Neuronal stem cell (in vitro differentiated cells): ENCODE data around the gene PKP2.

Source experiments
- DNase-seq: peaks from one replicate; pipeline ENCODE4 v3.0.0-alpha.2; 2013; ENCODE audit warnings: low spot score
- H2AFZ ChIP-seq: one replicate; pipeline ENCODE4 v1.6.1; 2013; ENCODE audit warnings: mild to moderate bottlenecking, low read length, inconsistent platforms
- H2AK5ac ChIP-seq: 2 replicates; pipeline ENCODE4 v1.6.1; 2013; ENCODE audit warnings: low read depth, mild to moderate bottlenecking, inconsistent platforms, low read length, moderate library complexity, mixed read lengths
- H2BK120ac ChIP-seq: 2 replicates; pipeline ENCODE4 v1.6.1; 2013; ENCODE audit warnings: low read depth, mild to moderate bottlenecking, inconsistent platforms, low read length, moderate library complexity, mixed read lengths
- H2BK12ac ChIP-seq: one replicate; pipeline ENCODE4 v1.6.1; 2013; ENCODE audit warnings: low read length, inconsistent platforms
- H2BK15ac ChIP-seq: 2 replicates; pipeline ENCODE4 v1.6.1; 2013; ENCODE audit warnings: mild to moderate bottlenecking, low read length, inconsistent platforms, mixed read lengths
- H2BK5ac ChIP-seq: one replicate; pipeline ENCODE4 v1.6.1; 2013; ENCODE audit warnings: inconsistent platforms, mild to moderate bottlenecking, low read length, moderate library complexity
- H3K14ac ChIP-seq: one replicate; pipeline ENCODE4 v1.6.1; 2013; ENCODE audit warnings: low read length, inconsistent platforms
- H3K18ac ChIP-seq: 2 replicates; pipeline ENCODE4 v1.6.1; 2013; ENCODE audit warnings: low read length, inconsistent platforms
- H3K23ac ChIP-seq: 2 replicates; pipeline ENCODE4 v1.6.1; 2013; ENCODE audit warnings: low read depth, mild to moderate bottlenecking, mixed read lengths, low read length, inconsistent platforms; ENCODE audit not compliant: poor library complexity
- H3K27ac ChIP-seq: replicated peaks from 3 replicates; pipeline ENCODE4 v1.5.1; 2013; ENCODE audit warnings: low read length, inconsistent platforms
- H3K27me3 ChIP-seq, 3 experiments: 2 replicates each; pipeline ENCODE4 v1.6.1; 2013; ENCODE audit warnings: low read length in 3 of 3, mild to moderate bottlenecking in 2 of 3, inconsistent platforms in 1 of 3, low read depth in 1 of 3, mixed read lengths in 1 of 3, moderate library complexity in 1 of 3; ENCODE audit not compliant: control insufficient read depth in 3 of 3, insufficient read depth in 3 of 3
- H3K36me3 ChIP-seq, 2 donors: replicated peaks in 1 of 2; 2 replicates each; pipeline ENCODE4 v1.6.1; 2013; ENCODE audit warnings: low read length in 2 of 2; ENCODE audit not compliant: control insufficient read depth in 2 of 2, insufficient read depth in 2 of 2
- H3K4ac ChIP-seq: 2 replicates; pipeline ENCODE4 v1.6.1; 2013; ENCODE audit warnings: inconsistent platforms, mild to moderate bottlenecking, low read length, moderate library complexity
- H3K4me1 ChIP-seq, 2 donors: 1 replicate in 1 of 2; 2 replicates in 1 of 2; pipeline ENCODE4 v1.6.1; 2013; ENCODE audit warnings: low read length in 2 of 2, low read depth in 1 of 2; ENCODE audit not compliant: control insufficient read depth in 2 of 2, insufficient read depth in 1 of 2
- H3K4me2 ChIP-seq: one replicate; pipeline ENCODE4 v1.6.1; 2013; ENCODE audit warnings: mild to moderate bottlenecking, low read length, inconsistent platforms; ENCODE audit not compliant: insufficient read depth, poor library complexity, severe bottlenecking
- H3K4me3 ChIP-seq, 2 donors: 2 replicates each; pipeline ENCODE4 v1.5.1; 2013; ENCODE audit warnings: low read length in 2 of 2, mild to moderate bottlenecking in 2 of 2, inconsistent platforms in 1 of 2, moderate library complexity in 1 of 2
- H3K79me1 ChIP-seq: one replicate; pipeline ENCODE4 v1.6.1; 2013; ENCODE audit warnings: low read depth, mild to moderate bottlenecking, inconsistent platforms, low read length, moderate library complexity
- H3K9ac ChIP-seq: one replicate; pipeline ENCODE4 v1.6.1; 2013; ENCODE audit warnings: mild to moderate bottlenecking, low read depth, low read length, inconsistent platforms; ENCODE audit not compliant: poor library complexity
- H3K9me3 ChIP-seq, 2 donors: replicated peaks in 1 of 2; 2 replicates each; pipeline versions ENCODE3 to v1.6.1; 2013; ENCODE audit warnings: low read length in 2 of 2, mild to moderate bottlenecking in 2 of 2, inconsistent platforms in 1 of 2, low read depth in 1 of 2, mixed read lengths in 1 of 2, moderate library complexity in 1 of 2; ENCODE audit not compliant: control insufficient read depth in 2 of 2, insufficient read depth in 1 of 2
- H4K8ac ChIP-seq: one replicate; pipeline ENCODE4 v1.6.1; 2013; ENCODE audit warnings: low read depth, mild to moderate bottlenecking, inconsistent platforms, low read length, moderate library complexity
- H4K91ac ChIP-seq: one replicate; pipeline ENCODE4 v1.6.1; 2013; ENCODE audit warnings: low read length, low read depth, mild to moderate bottlenecking, inconsistent platforms; ENCODE audit not compliant: poor library complexity
- WGBS, 2 donors: extraction: QIAGEN DNeasy Blood & Tissue Kit; methylation state at CpG; one replicate each; pipeline ENCODE4 v1.1.7; 2013; ENCODE audit warnings: missing lambda C conversion rate in 2 of 2, mixed read lengths in 1 of 2; ENCODE audit not compliant: insufficient read length in 2 of 2, insufficient replicate concordance in 1 of 2; ENCODE audit errors: extremely low coverage in 2 of 2; 5-methylcytosine and 5-hydroxymethylcytosine counted together

Gene PKP2

GRCh38 chr12:32742133-32742532 lies 154.4 kb downstream of the PKP2 start:
- no peak overlapping the region for H2BK5ac ChIP-seq
- H2BK15ac ChIP-seq = no peak overlapping the region
- no peaks in the 10 kb centered on the region for H3K4me1 ChIP-seq
- no peak for DNase-seq
- H3K9me3 ChIP-seq = no peaks in the 10 kb centered on the region
- no peak overlapping the region for H3K9ac ChIP-seq
- no peak overlapping the region for H4K8ac ChIP-seq
- no peak overlapping the region for H3K4me2 ChIP-seq
- no peak overlapping the region for H3K14ac ChIP-seq
- H3K4me3 ChIP-seq = no peak overlapping the region
- H2AK5ac ChIP-seq = no peak overlapping the region
- no peak overlapping the region for H3K27ac ChIP-seq
- no peaks in the 10 kb centered on the region for H3K79me1 ChIP-seq
- no peak overlapping the region for H2BK12ac ChIP-seq
- no peak overlapping the region for H2BK120ac ChIP-seq
- H3K36me3 ChIP-seq = peaks cover 14 to 99% of the 10 kb centered on the region in 2 donors
- WGBS, 2 donors = no CpG with 5 or more reads among the region's 10 CpGs
- H3K23ac ChIP-seq = no peak overlapping the region
- H3K27me3 ChIP-seq = no peaks in the 10 kb centered on the region
- H3K18ac ChIP-seq = no peak overlapping the region
- H2AFZ ChIP-seq = no peak overlapping the region
- H4K91ac ChIP-seq = no peak overlapping the region
- no peak overlapping the region for H3K4ac ChIP-seq
